ENCODE data around the gene PLS3.

DNA sequence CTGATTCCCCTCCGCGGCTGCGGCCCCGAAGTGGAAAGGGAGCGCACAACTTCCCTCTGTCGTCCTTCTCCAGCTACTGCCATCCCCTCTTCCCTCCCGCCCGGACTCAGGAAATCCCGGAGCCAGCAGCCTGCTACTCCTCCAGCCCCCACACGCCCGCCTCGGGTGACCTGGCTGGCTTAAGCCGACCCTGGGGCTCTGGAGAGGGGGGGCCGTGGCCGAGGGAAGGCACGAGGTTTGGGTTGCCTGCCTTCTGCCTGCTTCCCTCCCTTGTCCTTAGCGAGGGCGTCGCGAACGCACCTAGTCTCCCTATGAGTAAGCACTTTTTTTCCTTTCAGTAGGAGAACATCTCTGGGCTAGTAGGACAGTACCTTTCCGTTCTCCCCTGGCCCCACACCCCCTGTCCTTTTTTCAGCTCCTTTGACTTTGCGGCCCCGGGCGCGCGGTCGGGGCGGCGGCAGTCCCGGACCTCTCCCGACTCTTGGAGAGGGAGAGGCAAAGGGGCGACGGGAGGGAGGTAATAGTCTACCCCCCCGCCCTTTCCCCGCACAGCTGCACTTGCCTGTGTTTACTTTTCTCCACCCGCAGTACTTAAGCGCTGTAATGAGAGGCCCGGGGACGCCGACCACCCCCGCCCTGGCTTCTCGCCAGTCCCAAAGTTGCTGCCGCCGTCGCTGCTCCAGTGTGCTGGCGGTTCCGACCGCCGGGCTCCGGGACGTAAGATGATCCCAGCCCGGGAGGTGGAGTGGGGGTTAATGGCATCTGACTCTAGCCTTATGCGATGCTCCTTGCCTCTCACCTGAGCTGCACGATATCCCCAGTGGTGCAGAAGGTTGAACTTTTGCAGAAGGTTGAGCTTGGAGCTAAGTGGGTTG is 868 bp downstream of the PLS3 start:
- TF ChIP-seq POLR2A (IDR thresholded peaks at IDR 0.05; ENCODE audit: low read length) (no peak), GATA1 (IDR thresholded peaks at IDR 0.05; ENCODE audit: low read depth, low read length) (no peak)

Data from erythroblast (primary cell).